CD14-positive monocyte (primary cell): Measurements from ENCODE around the gene ARFIP2. TPM values are rescaled to one million over a fixed set of nuclear protein-coding genes. Genes with fewer than 3 reads are reported as not detected.

Experiments
- DNase-seq, 3 donors: peaks; one replicate each; pipeline ENCODE4 v3.0.0-alpha.2; 2011 to 2022
- H2AFZ ChIP-seq: 2 replicates; pipeline ENCODE4 v1.6.0; 2012; ENCODE audit warnings: mild to moderate bottlenecking, low read depth, low read length, inconsistent platforms; ENCODE audit not compliant: insufficient read depth, poor library complexity, severe bottlenecking
- H3K27ac ChIP-seq, 2 donors: 1 replicate in 1 of 2; 2 replicates in 1 of 2; pipeline ENCODE4 v1.5.1; 2012 to 2013; ENCODE audit warnings: low read length in 2 of 2, control low read depth in 1 of 2, inconsistent platforms in 1 of 2, low read depth in 1 of 2, mild to moderate bottlenecking in 1 of 2
- H3K27me3 ChIP-seq, 2 donors: one replicate each; pipeline versions ENCODE4 v1.6.0 to v1.6.1; 2011 to 2013; ENCODE audit warnings: low read length in 2 of 2; ENCODE audit not compliant: control insufficient read depth in 2 of 2, insufficient read depth in 2 of 2
- H3K36me3 ChIP-seq, 2 donors: replicated peaks in 1 of 2; 1 replicate in 1 of 2; 2 replicates in 1 of 2; pipeline versions ENCODE4 v1.5.1 to v1.6.1; 2012 to 2013; ENCODE audit warnings: low read length in 2 of 2, control low read depth in 1 of 2, inconsistent platforms in 1 of 2, mild to moderate bottlenecking in 1 of 2; ENCODE audit not compliant: insufficient read depth in 2 of 2, control insufficient read depth in 1 of 2
- H3K4me1 ChIP-seq, 2 donors: 1 replicate in 1 of 2; 2 replicates in 1 of 2; pipeline versions ENCODE4 v1.5.1 to v1.6.1; 2012 to 2013; ENCODE audit warnings: low read length in 2 of 2, control low read depth in 1 of 2, inconsistent platforms in 1 of 2, mild to moderate bottlenecking in 1 of 2, moderate library complexity in 1 of 2; ENCODE audit not compliant: insufficient read depth in 2 of 2, control insufficient read depth in 1 of 2
- H3K4me2 ChIP-seq: replicated peaks from 2 replicates; pipeline ENCODE3; 2012; ENCODE audit warnings: low read length, moderate library complexity, mild to moderate bottlenecking; ENCODE audit not compliant: poor library complexity, severe bottlenecking; ENCODE audit errors: extremely low read depth
- H3K4me3 ChIP-seq, 3 experiments: fragments of 200-600 bp in 1 of 3; sonication (generic) in 1 of 3; replicated peaks in 1 of 3; 1 replicate in 2 of 3; 2 replicates in 1 of 3; pipeline ENCODE4 v1.5.1; 2011 to 2013; ENCODE audit warnings: low read length in 3 of 3, mild to moderate bottlenecking in 3 of 3, control low read depth in 2 of 3, low read depth in 2 of 3, inconsistent platforms in 1 of 3, moderate library complexity in 1 of 3
- H3K79me2 ChIP-seq: 2 replicates; pipeline ENCODE4 v1.6.0; 2012; ENCODE audit warnings: mild to moderate bottlenecking, control low read depth, inconsistent platforms, low read length, moderate library complexity; ENCODE audit not compliant: insufficient read depth
- H3K9ac ChIP-seq: 2 replicates; pipeline ENCODE4 v1.6.0; 2017; ENCODE audit warnings: low read length, mild to moderate bottlenecking; ENCODE audit not compliant: insufficient read depth, poor library complexity, severe bottlenecking
- H3K9me3 ChIP-seq, 2 donors: replicated peaks in 1 of 2; 1 replicate in 1 of 2; 2 replicates in 1 of 2; pipeline versions ENCODE4 v1.5.1 to v1.6.1; 2012 to 2013; ENCODE audit warnings: low read length in 2 of 2, control low read depth in 1 of 2; ENCODE audit not compliant: control insufficient read depth in 1 of 2, insufficient read depth in 1 of 2
- H4K20me1 ChIP-seq: 2 replicates; pipeline ENCODE4 v1.6.0; 2012; ENCODE audit warnings: mild to moderate bottlenecking, low read length, control low read depth, moderate library complexity; ENCODE audit not compliant: insufficient read depth
- H3K27ac Mint-ChIP-seq, 7 donors: one replicate each; pipeline ENCODE4 v1.8.0; 2020; ENCODE audit warnings: mild to moderate bottlenecking in 7 of 7, mixed read lengths in 7 of 7, moderate library complexity in 6 of 7, inconsistent platforms in 2 of 7
- H3K27me3 Mint-ChIP-seq, 3 donors: one replicate each; pipeline ENCODE4 v1.8.0; 2021 to 2022; ENCODE audit warnings: low read depth in 3 of 3, mild to moderate bottlenecking in 3 of 3, mixed read lengths in 3 of 3, moderate library complexity in 3 of 3, inconsistent platforms in 1 of 3
- H3K36me3 Mint-ChIP-seq, 2 donors: one replicate each; pipeline ENCODE4 v1.8.0; 2020; ENCODE audit warnings: mixed read lengths in 2 of 2, inconsistent platforms in 1 of 2, mild to moderate bottlenecking in 1 of 2
- H3K4me1 Mint-ChIP-seq: one replicate; pipeline ENCODE4 v1.8.0; 2020; ENCODE audit warnings: mild to moderate bottlenecking, mixed read lengths
- H3K4me3 Mint-ChIP-seq, 2 donors: one replicate each; pipeline ENCODE4 v1.8.0; 2020; ENCODE audit warnings: mild to moderate bottlenecking in 2 of 2, mixed read lengths in 2 of 2, moderate library complexity in 1 of 2
- H3K9me3 Mint-ChIP-seq, 7 donors: one replicate each; pipeline ENCODE4 v1.8.0; 2020 to 2022; ENCODE audit warnings: mixed read lengths in 7 of 7, mild to moderate bottlenecking in 6 of 7, moderate library complexity in 6 of 7, inconsistent platforms in 2 of 7
- CTCF ChIP-seq: fragments of 200-600 bp; IDR thresholded peaks from one replicate; pipeline ENCODE4 v1.8.0; 2022; ENCODE audit warnings: antibody characterized with exemption, mild to moderate bottlenecking
- WGBS: methylation state at CpG from one replicate; pipeline ENCODE4 v1.1.5; 2013; ENCODE audit warnings: missing lambda C conversion rate; ENCODE audit not compliant: insufficient coverage; 5-methylcytosine and 5-hydroxymethylcytosine counted together
- intact Hi-C, 2 donors: fragments of 100-400 bp; cut with micrococcal nuclease; formaldehyde crosslinking; loops; one replicate each; pipeline versions ENCODE4 v1.15.0 to v1.15.1; 2023
- polyA plus RNA-seq, 3 donors: library from polyadenylated mRNA; depleted of rRNA in 1 of 3; unstranded in 2 of 3; stranded (reverse) in 1 of 3; fragments of 300-500 nt in 2 of 3; fragments of >200 nt in 1 of 3; fragmentation: Illumina TruSeq in 2 of 3; gene quantifications; 1 replicate in 2 of 3; 2 replicates in 1 of 3; pipeline ENCODE4 v1.2.3, GENCODE V29; 2012 to 2021

Gene ARFIP2
- polyA plus RNA-seq, 3 donors: 21.6 to 43.8 (median 27.2) TPM

- H3K27ac Mint-ChIP-seq: no peak overlapping the region
- H3K4me2 ChIP-seq: peak overlapping the region; percentile 39
Observed at GRCh38 chr11:6469599-6469998, 11.5 kb downstream of the ARFIP2 start.

GRCh38 chr11:6468712-6469495, 12.2 kb downstream of the ARFIP2 start:
- H3K9me3 Mint-ChIP-seq: no peaks in the 10 kb centered on the region
- H3K4me3 ChIP-seq: peak overlapping the region in 1 of 3 experiments; percentile 41
- peaks cover 18% of the 10 kb centered on the region in 2 donors for H3K36me3 Mint-ChIP-seq
- H3K9me3 ChIP-seq: no peaks in the 10 kb centered on the region
- peak; percentile 85 to 87 (median 85) for DNase-seq
- H3K79me2 ChIP-seq: peaks cover 9% of the 10 kb centered on the region
- no peaks in the 10 kb centered on the region for H4K20me1 ChIP-seq
- 10% methylated on average over 3 of the region's 6 CpGs for WGBS
- H3K27ac Mint-ChIP-seq: no peak overlapping the region
- H3K27ac ChIP-seq: peak overlapping the region; percentile 9 to 54
- H2AFZ ChIP-seq: peak overlapping the region; percentile 75
- no peak for TF ChIP-seq CTCF
- intact Hi-C loops: no loop called here
- peaks cover 12% of the 10 kb centered on the region for H3K4me1 Mint-ChIP-seq
- no peaks in the 10 kb centered on the region for H3K27me3 ChIP-seq
- peak overlapping the region; percentile 39 for H3K4me2 ChIP-seq
- H3K36me3 ChIP-seq: peaks cover 10 to 19% of the 10 kb centered on the region in 2 donors
- H3K4me1 ChIP-seq: peaks cover 21 to 22% of the 10 kb centered on the region in 2 donors
- peaks cover 0 to 4% (median 2%) of the 10 kb centered on the region in 3 donors for H3K27me3 Mint-ChIP-seq
- H3K4me3 Mint-ChIP-seq: no peak overlapping the region
- no peak overlapping the region for H3K9ac ChIP-seq

More at GRCh38 chr11:6469599-6469998, 11.5 kb downstream of the ARFIP2 start:
- DNase-seq: no peak
- Histone ChIP-seq H3K27ac (peak overlapping the region in 1 of 2 donors; percentile 54), H3K27me3 (no peaks in the 10 kb centered on the region), H3K79me2 (peaks cover 9% of the 10 kb centered on the region), H3K9me3 (no peaks in the 10 kb centered on the region), H4K20me1 (no peaks in the 10 kb centered on the region), H2AFZ (peak overlapping the region; percentile 75), H3K36me3 (peaks cover 8 to 12% of the 10 kb centered on the region in 2 donors), H3K4me1 (peaks cover 26 to 28% of the 10 kb centered on the region in 2 donors), H3K9ac (no peak overlapping the region), H3K4me3 (peak overlapping the region in 1 of 3 experiments; percentile 41)
- WGBS: no CpG with 5 or more reads among the region's 1 CpG
- peaks cover 0 to 4% (median 2%) of the 10 kb centered on the region in 3 donors for H3K27me3 Mint-ChIP-seq
- H3K9me3 Mint-ChIP-seq: no peaks in the 10 kb centered on the region
- peaks cover 17% of the 10 kb centered on the region for H3K4me1 Mint-ChIP-seq
- H3K4me3 Mint-ChIP-seq: no peak overlapping the region
- no peak for TF ChIP-seq CTCF
- intact Hi-C loops: no loop called here
- peaks cover 11 to 12% of the 10 kb centered on the region in 2 donors for H3K36me3 Mint-ChIP-seq
